A673 (cell line): Measurements from ENCODE around the gene ITGB3. TPM values are rescaled to one million over a fixed set of nuclear protein-coding genes. Genes with fewer than 3 reads are reported as not detected.

Experiments used
- BruUV-seq: library from RNA; stranded (reverse); fragments of 400-500 nt; replicated peaks from 2 replicates; lab custom pipeline; 2021; lab: Mats Ljungman, UMichigan
- CTCF ChIA-PET: fragments of 300-600 bp; sonication (Branson Sonifier 250); formaldehyde crosslinking; loops from one replicate; lab custom pipeline; 2022; ENCODE audit warnings: antibody characterized with exemption; lab: Charles Lee
- POLR2A ChIA-PET: fragments of 300-600 bp; sonication (Branson Sonifier 250); formaldehyde crosslinking; loops from one replicate; lab custom pipeline; 2022; ENCODE audit warnings: antibody characterized with exemption; ENCODE audit not compliant: low non-redundant PET; lab: Charles Lee
- DNase-seq: peaks from one replicate; pipeline ENCODE4 v3.0.0-alpha.2; 2015; ENCODE audit warnings: low spot score
- H3K27ac ChIP-seq: fragments of 200-600 bp; sonication (generic); 2 replicates; pipeline ENCODE4 v1.5.1; 2016; ENCODE audit warnings: mixed run types, low read depth, mild to moderate bottlenecking, mixed read lengths, antibody characterized with exemption, low read length; ENCODE audit not compliant: poor library complexity, severe bottlenecking
- H3K27me3 ChIP-seq: fragments of 200-600 bp; sonication (generic); replicated peaks from 2 replicates; pipeline ENCODE4 v1.6.1; 2017; ENCODE audit warnings: mixed run types, low read depth, mild to moderate bottlenecking, mixed read lengths, antibody characterized with exemption, low read length; ENCODE audit not compliant: insufficient read depth, poor library complexity
- H3K36me3 ChIP-seq: fragments of 200-600 bp; sonication (generic); 2 replicates; pipeline ENCODE4 v1.6.1; 2016; ENCODE audit warnings: mixed run types, mild to moderate bottlenecking, mixed read lengths, antibody characterized with exemption, low read length; ENCODE audit not compliant: insufficient read depth, poor library complexity, severe bottlenecking
- H3K4me1 ChIP-seq: fragments of 200-600 bp; sonication (generic); 2 replicates; pipeline ENCODE4 v1.6.1; 2017; ENCODE audit warnings: mixed run types, mild to moderate bottlenecking, mixed read lengths, antibody characterized with exemption, low read length; ENCODE audit not compliant: insufficient read depth, poor library complexity, severe bottlenecking
- H3K4me3 ChIP-seq: fragments of 200-600 bp; sonication (generic); 2 replicates; pipeline ENCODE4 v1.5.1; 2016; ENCODE audit warnings: low read depth, mixed run types, mild to moderate bottlenecking, mixed read lengths, low read length; ENCODE audit not compliant: poor library complexity, severe bottlenecking
- H3K9me3 ChIP-seq: fragments of 200-600 bp; sonication (generic); 2 replicates; pipeline ENCODE4 v1.6.1; 2016; ENCODE audit warnings: mixed run types, low read depth, mild to moderate bottlenecking, mixed read lengths, antibody characterized with exemption, low read length; ENCODE audit not compliant: poor library complexity, severe bottlenecking
- CTCF ChIP-seq: fragments of 300-800, 200-600 bp; sonication (generic); conservative IDR thresholded peaks from 2 replicates; pipeline ENCODE4 v1.5.1; 2017; ENCODE audit warnings: low read depth, mild to moderate bottlenecking, antibody characterized with exemption, low read length, moderate library complexity, mixed read lengths
- EZH2 ChIP-seq: fragments of 200-600 bp; sonication (generic); IDR thresholded peaks from 2 replicates; pipeline ENCODE4 v1.6.1; 2017; ENCODE audit warnings: borderline replicate concordance, low read depth, mild to moderate bottlenecking, mixed read lengths, antibody characterized with exemption, low read length; ENCODE audit not compliant: poor library complexity, severe bottlenecking
- intact Hi-C: fragments of 100-400 bp; cut with micrococcal nuclease; formaldehyde crosslinking; loops from one replicate; pipeline ENCODE4 v1.10.0; 2022; ENCODE audit not compliant: unreplicated experiment
- total RNA-seq: library from RNA; stranded (reverse); gene quantifications from 2 replicates; pipeline ENCODE4 v1.2.3, GENCODE V29; 2021

ITGB3 gene
- total RNA-seq, 1 experiment from 2014 or later: not detected

GRCh38 chr17:47243737-47244598 is 9.7 kb upstream of the ITGB3 start:
- no TSS peak for BruUV-seq
- no peaks in the 10 kb centered on the region for H3K27me3 ChIP-seq
- no peak for DNase-seq
- H3K36me3 ChIP-seq: no peaks in the 10 kb centered on the region
- H3K4me1 ChIP-seq: peaks cover 8% of the 10 kb centered on the region
- CTCF ChIA-PET: no interaction called here
- no peak overlapping the region for H3K4me3 ChIP-seq
- intact Hi-C loops: no loop called here
- no peak for TF ChIP-seq EZH2
- TF ChIP-seq CTCF: no peak
- no peaks in the 10 kb centered on the region for H3K9me3 ChIP-seq
- POLR2A ChIA-PET: no interaction called here
- H3K27ac ChIP-seq: no peak overlapping the region

- Histone ChIP-seq H3K36me3 (no peaks in the 10 kb centered on the region), H3K9me3 (no peaks in the 10 kb centered on the region), H3K4me1 (peaks cover 7% of the 10 kb centered on the region), H3K27me3 (no peaks in the 10 kb centered on the region), H3K27ac (no peak overlapping the region), H3K4me3 (no peak overlapping the region)
- no TSS peak for BruUV-seq
- no peak for DNase-seq
- ChIA-PET POLR2A (no interaction called here), CTCF (no interaction called here)
- TF ChIP-seq CTCF: no peak
- no peak for TF ChIP-seq EZH2
- intact Hi-C loops: no loop called here
Measured at GRCh38 chr17:47244697-47245096, 8.9 kb upstream of the ITGB3 start.

- H3K4me3 ChIP-seq: no peak overlapping the region
- no peaks in the 10 kb centered on the region for H3K4me1 ChIP-seq
- CTCF ChIA-PET: no interaction called here
- H3K27me3 ChIP-seq: no peaks in the 10 kb centered on the region
- no TSS peak for BruUV-seq
- no peaks in the 10 kb centered on the region for H3K36me3 ChIP-seq
- no peak overlapping the region for H3K27ac ChIP-seq
- TF ChIP-seq CTCF (no peak), EZH2 (no peak)
- POLR2A ChIA-PET: no interaction called here
- DNase-seq: no peak
- H3K9me3 ChIP-seq: no peaks in the 10 kb centered on the region
- intact Hi-C loops: no loop called here
Measured at GRCh38 chr17:47246120-47246519, 7.5 kb upstream of the ITGB3 start.
